Kidney epithelial cell (primary cell): ENCODE data around the gene ACTR1B. TPM values are rescaled to one million over a fixed set of nuclear protein-coding genes. Genes with fewer than 3 reads are reported as not detected.
"Not testable (repeated sequence)": the region's sequence is repeated elsewhere in the genome, so short reads cannot be mapped to it uniquely, and the experiment has no call there.

Experiments used
- DNase-seq: peaks from one replicate; pipeline ENCODE4 v3.0.0-alpha.2; 2010; ENCODE audit warnings: low read depth
- H3K27me3 ChIP-seq: 2 replicates; pipeline ENCODE4 v1.6.0; 2011; ENCODE audit warnings: low read length; ENCODE audit not compliant: control insufficient read depth, insufficient read depth
- H3K36me3 ChIP-seq: 2 replicates; pipeline ENCODE4 v1.5.1; 2011; ENCODE audit warnings: low read length; ENCODE audit not compliant: control insufficient read depth, insufficient read depth
- H3K4me3 ChIP-seq: 2 replicates; pipeline ENCODE4 v1.5.1; 2011; ENCODE audit warnings: low read depth, mild to moderate bottlenecking, control low read depth, low read length
- total RNA-seq: library from RNA; depleted of rRNA; stranded (reverse); fragments of >200 nt; gene quantifications from 2 replicates; pipeline ENCODE4 v1.2.3, GENCODE V29; 2015
- TF ChIP-seq, protein P1 (sequence below): IDR thresholded peaks from 2 replicates; pipeline ENCODE4 v1.5.1; 2011; ENCODE audit warnings: mild to moderate bottlenecking, moderate library complexity, low read length, control low read depth, inconsistent platforms; ENCODE audit not compliant: insufficient read depth, poor library complexity, severe bottlenecking

The ACTR1B gene
- total RNA-seq, 1 donor from 2014 or later = 50.3 TPM

DNA sequence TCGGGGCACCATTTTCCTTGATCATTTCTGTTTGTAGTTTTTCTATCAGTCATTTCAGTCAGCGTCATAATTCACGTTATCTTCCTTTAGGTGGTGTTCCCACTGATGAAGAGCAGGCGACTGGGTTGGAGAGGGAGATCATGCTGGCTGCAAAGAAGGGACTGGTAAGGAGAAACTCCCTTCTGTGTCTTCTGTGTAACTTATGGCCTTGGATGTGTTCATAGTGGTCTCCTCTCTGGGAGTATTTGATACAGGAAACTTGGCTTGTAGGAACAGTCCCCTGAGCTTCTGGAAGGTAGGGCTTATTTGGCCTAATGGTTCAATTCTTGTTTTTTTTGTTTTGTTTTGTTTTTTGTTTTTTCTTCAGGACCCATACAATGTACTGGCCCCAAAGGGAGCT, 16.9 kb downstream of the ACTR1B start:
- no peak for DNase-seq
- no peaks in the 10 kb centered on the region for H3K36me3 ChIP-seq
- peak overlapping the region; percentile 96 for H3K4me3 ChIP-seq
- TF ChIP-seq, protein P1, sequence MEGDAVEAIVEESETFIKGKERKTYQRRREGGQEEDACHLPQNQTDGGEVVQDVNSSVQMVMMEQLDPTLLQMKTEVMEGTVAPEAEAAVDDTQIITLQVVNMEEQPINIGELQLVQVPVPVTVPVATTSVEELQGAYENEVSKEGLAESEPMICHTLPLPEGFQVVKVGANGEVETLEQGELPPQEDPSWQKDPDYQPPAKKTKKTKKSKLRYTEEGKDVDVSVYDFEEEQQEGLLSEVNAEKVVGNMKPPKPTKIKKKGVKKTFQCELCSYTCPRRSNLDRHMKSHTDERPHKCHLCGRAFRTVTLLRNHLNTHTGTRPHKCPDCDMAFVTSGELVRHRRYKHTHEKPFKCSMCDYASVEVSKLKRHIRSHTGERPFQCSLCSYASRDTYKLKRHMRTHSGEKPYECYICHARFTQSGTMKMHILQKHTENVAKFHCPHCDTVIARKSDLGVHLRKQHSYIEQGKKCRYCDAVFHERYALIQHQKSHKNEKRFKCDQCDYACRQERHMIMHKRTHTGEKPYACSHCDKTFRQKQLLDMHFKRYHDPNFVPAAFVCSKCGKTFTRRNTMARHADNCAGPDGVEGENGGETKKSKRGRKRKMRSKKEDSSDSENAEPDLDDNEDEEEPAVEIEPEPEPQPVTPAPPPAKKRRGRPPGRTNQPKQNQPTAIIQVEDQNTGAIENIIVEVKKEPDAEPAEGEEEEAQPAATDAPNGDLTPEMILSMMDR = no peak
- no peaks in the 10 kb centered on the region for H3K27me3 ChIP-seq

DNA sequence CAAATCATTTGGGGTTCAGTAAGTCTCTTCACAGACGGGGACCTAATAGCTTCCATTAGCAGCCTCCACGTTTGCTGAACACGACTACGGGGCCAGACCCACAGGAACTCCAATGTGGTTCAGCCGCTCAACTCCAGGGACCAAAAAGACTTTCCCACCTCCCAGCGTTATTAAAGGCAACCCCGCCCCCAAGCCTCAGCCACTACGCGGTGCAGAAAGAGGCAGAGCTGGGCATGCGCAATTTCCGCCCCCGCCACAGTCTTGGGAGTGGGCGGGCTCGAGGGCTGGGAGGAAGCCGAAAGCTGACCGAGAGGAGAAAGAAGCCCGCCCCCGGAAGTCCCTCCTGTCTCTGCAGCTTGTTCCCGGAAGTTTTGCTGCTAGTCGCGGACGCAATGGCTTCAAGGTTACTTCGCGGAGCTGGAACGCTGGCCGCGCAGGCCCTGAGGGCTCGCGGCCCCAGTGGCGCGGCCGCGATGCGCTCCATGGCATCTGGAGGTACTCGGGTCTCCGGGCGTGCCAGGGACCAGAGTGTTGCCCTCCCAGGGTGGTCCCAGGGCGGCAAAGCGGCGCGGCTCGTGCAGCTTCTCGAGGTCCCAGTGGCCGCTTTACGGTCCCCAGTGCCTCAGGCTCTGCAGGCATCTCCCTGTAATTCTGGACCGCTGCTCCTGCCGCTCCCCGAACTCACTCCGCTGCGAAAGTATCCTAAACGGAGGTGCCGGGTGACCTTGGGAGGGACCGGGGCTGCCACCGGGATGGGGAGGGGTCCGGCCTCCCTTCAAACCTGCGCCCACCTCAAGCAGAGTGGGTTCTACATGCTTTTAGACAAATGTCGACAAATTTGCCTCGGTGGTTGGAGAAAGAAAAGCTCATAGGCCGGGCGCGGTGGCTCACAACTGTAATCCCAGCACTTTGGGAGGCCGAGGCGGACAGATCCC, 17.9 kb downstream of the ACTR1B start, which contains the start of gene COX5B:
Gene COX5B (plus strand): TSS at position 368 of the 935 bp plus-strand sequence. CDS start 25 bp downstream, at position 393.
- DNase-seq = peak; percentile 84
- H3K36me3 ChIP-seq = no peaks in the 10 kb centered on the region
- no peaks in the 10 kb centered on the region for H3K27me3 ChIP-seq
- TF ChIP-seq, protein P1 = no peak
- H3K4me3 ChIP-seq = peak within 1 kb of the TSS; percentile 96

DNA sequence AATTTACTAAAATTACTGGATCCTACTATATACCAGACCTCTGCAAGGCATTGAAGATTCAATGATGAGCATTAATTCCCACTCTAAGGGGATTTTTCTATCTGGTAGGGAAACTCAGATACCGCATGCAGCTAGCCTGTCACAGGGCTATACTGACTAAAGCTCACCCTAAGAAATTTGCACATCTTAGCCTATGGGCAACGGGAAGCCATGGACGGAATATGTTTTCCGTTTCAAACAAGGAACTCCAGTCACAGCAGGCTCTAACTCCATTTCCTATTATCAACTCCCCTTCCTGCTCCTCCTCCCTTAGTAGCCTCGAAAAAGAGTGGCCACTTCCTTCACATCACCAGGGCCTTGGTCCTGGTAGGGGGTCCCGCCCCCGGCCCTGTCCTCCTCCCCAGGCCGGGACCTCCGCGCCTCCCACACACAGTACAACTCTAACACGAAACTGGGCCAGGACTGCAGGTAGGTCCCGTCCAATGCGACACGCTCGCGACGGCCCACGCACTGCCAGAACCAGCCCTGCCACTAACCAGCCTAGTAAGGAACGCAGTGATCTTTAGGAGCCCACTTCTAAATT, 18.6 kb downstream of the ACTR1B start:
- TF ChIP-seq, protein P1 = no peak
- DNase-seq = no peak
- Histone ChIP-seq H3K36me3 (no peaks in the 10 kb centered on the region), H3K27me3 (no peaks in the 10 kb centered on the region), H3K4me3 (peak overlapping the region; percentile 96)

DNA sequence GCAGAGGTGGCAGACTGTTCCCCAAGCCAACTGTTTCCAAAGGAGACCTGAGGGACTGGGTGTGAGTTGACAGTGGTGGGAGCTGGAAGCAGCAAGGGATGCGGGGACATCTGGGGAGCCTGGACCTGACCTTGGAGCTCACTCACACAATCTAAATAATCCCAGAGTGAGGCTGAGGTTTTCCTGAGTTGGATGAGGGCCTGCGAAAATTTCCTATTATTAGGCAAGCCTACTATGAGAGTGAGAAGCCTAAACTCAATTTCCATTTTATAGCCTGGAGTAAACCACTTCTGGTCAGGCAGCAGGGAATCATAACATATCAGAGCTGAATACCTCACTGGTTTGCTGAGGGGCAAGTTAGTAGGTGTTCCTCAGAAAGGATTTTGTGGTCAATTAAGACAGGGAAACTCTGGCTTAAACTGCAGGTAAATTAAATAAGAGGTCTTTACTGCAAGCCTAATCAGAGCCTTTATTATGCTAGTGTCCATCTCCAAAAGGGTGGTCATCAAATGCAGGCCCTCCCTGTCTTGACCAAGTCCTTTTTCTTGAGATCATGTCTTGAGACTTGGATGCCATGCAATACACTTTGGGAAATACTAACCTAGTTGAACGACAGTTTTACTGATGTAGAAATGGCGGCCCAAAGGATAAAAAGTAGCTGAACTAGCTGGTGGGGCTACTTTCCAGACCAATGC, 19.7 kb downstream of the ACTR1B start:
- Histone ChIP-seq H3K36me3 (no peaks in the 10 kb centered on the region), H3K4me3 (no peak overlapping the region), H3K27me3 (no peaks in the 10 kb centered on the region)
- TF ChIP-seq, protein P1 = no peak
- DNase-seq = no peak

DNA sequence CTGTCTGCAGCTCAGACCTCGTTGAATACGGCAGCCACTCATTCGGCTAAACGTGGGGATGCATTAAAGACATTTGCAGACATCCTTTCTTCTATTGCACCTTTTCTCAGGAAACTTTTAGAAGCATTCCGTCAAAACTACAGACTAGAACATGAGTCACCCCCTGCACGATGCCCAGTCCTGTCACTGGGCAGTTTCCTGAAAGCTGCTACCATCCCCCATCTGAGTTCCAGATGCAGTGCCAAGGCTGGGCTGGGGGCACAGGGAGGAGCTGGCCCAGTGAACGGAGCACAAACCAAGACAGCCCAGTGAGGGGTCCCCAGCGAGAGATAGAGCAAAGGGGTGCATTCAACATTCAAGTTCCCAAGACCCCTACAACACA, 37.8 kb downstream of the ACTR1B start:
- DNase-seq, H3K4me3 ChIP-seq, H3K36me3 ChIP-seq, H3K27me3 ChIP-seq: not testable (repeated sequence)

DNA sequence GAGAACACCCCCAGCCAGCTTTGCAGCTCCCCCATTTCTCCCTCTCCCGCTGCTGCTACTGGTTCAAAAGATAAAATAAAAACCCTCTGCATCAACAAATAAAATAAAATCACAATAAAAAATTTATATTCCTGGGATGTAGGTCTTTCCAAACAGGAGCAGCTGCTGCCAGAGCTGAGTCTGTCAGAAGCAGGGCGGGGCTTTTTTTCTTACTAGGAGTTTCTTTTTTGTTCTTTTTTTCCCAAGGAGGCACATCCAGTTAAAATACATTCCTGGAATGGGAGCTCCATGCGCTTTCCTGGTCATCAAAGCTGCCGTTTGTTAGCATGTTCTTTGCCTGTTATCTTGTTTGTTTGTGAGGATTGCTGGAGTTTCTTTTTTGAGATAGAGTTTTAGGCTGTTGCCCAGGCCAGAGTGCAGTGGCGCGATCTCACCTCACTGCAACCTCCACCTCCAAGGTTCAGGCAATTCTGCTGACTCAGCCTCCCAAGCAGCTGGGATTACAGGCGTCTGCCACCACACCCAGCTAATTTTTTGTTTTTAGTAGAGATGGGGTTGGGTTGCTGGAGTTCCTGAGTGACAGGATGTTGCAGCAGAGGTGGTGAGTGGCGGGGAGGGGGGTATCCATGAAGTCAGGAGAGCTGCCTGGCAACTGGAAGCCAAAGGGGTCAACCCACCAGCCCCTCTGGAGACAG, 38.3 kb downstream of the ACTR1B start:
- not testable (repeated sequence) for H3K4me3 ChIP-seq, DNase-seq

DNA sequence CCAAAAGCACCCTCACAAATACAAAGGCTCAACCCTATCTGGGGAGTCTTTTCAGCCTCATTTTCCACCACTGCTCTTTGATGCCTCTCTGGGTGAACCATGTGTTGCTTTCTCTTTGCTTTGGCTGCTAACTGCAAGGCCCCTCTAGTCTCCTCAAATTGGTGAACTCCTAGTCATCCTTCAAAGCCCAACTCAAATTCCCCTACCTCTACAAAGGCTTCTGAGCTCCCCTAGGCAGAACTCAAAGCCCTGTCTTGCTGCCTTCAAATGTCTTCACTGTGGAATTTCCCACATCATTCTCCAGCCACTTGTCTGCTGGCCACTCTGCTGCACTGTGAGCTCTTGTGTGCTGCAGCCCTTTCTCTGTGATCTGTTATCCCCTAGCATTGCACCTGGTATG, 40.9 kb downstream of the ACTR1B start:
- not testable (repeated sequence) for DNase-seq, H3K27me3 ChIP-seq, H3K4me3 ChIP-seq, H3K36me3 ChIP-seq

More for the DNA sequence above, 38.3 kb downstream of the ACTR1B start:
- H3K36me3 ChIP-seq, H3K27me3 ChIP-seq: not testable (repeated sequence)

DNA sequence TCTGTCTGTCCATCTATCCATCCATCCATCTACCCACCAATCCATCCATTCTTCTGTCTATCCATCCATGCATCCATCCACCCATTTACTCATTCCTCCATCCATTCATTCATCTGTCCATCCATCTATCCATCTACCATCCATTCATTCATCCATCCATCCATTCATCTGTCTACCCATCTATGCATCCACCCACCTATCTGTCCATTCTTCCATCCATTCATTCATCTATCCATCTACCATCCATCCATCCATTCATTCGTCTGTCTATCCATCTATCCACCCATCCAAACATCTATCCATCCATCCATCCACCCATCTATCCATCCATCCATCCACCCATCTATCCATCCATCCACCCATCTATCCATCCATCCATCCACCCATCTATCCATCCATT, 43.4 kb downstream of the ACTR1B start:
- H3K27me3 ChIP-seq, DNase-seq, H3K36me3 ChIP-seq, H3K4me3 ChIP-seq: not testable (repeated sequence)

DNA sequence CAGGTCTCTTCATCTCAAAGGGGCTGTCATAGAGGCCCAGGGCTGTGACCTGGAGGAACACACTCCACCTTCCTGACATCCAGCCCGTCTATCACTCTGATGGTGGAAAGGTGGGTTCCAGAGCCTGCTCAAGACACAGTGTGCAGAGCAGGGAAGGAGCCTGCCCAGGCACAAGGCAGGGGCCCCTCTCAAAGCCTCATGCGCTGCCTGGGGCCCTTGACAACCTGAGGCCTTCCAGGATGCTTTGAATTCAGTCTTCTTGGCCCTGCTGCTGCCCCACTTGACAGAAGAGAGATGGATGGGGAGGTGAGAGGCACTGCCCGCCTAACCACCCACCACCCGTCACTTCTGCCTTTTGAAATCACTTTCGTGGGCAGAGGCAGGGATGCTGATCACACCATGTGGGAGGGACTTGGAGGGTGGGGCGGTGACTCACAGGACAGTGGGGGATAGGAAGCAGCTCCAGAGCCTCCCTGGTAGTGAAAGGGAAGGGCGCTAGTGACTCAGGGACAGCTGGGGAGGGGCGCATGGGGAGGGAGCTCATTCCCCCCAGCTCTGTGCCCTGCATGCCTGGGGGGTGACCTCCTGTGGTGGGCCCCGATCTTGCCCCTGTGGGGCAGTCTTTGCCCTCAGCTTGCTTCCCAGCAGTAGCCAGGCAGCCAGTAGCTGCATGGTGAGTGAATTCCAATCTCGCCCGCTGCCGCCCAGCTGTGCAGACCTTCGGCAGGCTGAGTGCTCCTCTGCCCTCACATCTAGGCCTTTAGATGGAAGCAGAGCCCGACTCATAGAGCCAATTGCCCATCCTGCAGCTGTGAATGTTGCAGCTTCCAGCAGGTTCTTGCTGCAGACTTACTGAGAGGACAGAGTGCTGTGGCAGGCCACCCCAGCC, 44.7 kb downstream of the ACTR1B start:
- not testable (repeated sequence) for H3K4me3 ChIP-seq, H3K36me3 ChIP-seq, H3K27me3 ChIP-seq
- peak; percentile 16 for DNase-seq
